K562 (cell line): ENCODE results near the gene ZNF488. TPM values are rescaled to one million over a fixed set of nuclear protein-coding genes. Genes with fewer than 3 reads are reported as not detected.

Experiments used
- ATAC-seq: fragments of 200-7000 bp; cut with Tn5 transposase; 3 replicates; pipeline ENCODE4 v1.9.1; 2020; ENCODE audit warnings: moderate library complexity
- BruUV-seq: library from RNA; stranded (reverse); fragments of 400-500 nt; replicated peaks from 2 replicates; lab custom pipeline; 2021; lab: Mats Ljungman, UMichigan
- CTCF ChIA-PET: fragments of 300-600 bp; formaldehyde crosslinking; extraction: SDS; loops from one replicate; lab custom pipeline; 2021; ENCODE audit warnings: low intra/inter-chr PET ratio; lab: Yijun Ruan, JAX
- POLR2A ChIA-PET: fragments of 300-600, 350-650 bp; sonication (Branson Sonifier 250); formaldehyde crosslinking; extraction: SDS; loops from one replicate; lab custom pipeline; 2021; ENCODE audit warnings: antibody characterized with exemption, inconsistent platforms; lab: Yijun Ruan, JAX
- DNase-seq, 4 experiments: peaks; one replicate each; pipeline versions ENCODE4 v3.0.0 to v3.0.0-alpha.2; 2011 to 2018; ENCODE audit warnings: low spot score in 3 of 4, mixed read lengths in 3 of 4; ENCODE audit errors: extremely low read depth in 1 of 4
- FAIRE-seq: peaks from 2 replicates; lab custom pipeline; 2011; peaks lifted over from hg19 to GRCh38; lab: Jason Lieb, UNC
- H2AFZ ChIP-seq: 2 replicates; pipeline ENCODE4 v1.6.0; 2011; ENCODE audit warnings: low read depth, low read length, control low read depth, inconsistent platforms
- H3K27ac ChIP-seq: fragments of 200-600 bp; 3 replicates; pipeline ENCODE4 v1.8.0; 2011; ENCODE audit warnings: low read depth, mild to moderate bottlenecking, control low read depth, inconsistent platforms, low read length, moderate library complexity, mixed read lengths; ENCODE audit errors: extremely low read depth
- H3K27me3 ChIP-seq, 2 experiments: fragments of 300-600 bp in 1 of 2; 2 replicates in 1 of 2; 3 replicates in 1 of 2; pipeline versions ENCODE4 v1.6.0 to v1.8.0; 2011; ENCODE audit warnings: inconsistent platforms in 2 of 2, low read length in 2 of 2, mild to moderate bottlenecking in 1 of 2, mixed read lengths in 1 of 2, moderate library complexity in 1 of 2; ENCODE audit not compliant: control insufficient read depth in 2 of 2, insufficient read depth in 2 of 2
- H3K36me3 ChIP-seq: fragments of 300-600 bp; 3 replicates; pipeline ENCODE4 v1.8.0; 2011; ENCODE audit warnings: mild to moderate bottlenecking, low read length, inconsistent platforms; ENCODE audit not compliant: control insufficient read depth, insufficient read depth
- H3K4me1 ChIP-seq, 2 experiments: fragments of 200-600 bp in 1 of 2; replicated peaks in 1 of 2; 2 replicates in 1 of 2; 3 replicates in 1 of 2; pipeline versions ENCODE4 v1.5.1 to v1.8.0; 2011; ENCODE audit warnings: inconsistent platforms in 2 of 2, low read length in 2 of 2, mild to moderate bottlenecking in 1 of 2, mixed read lengths in 1 of 2, moderate library complexity in 1 of 2; ENCODE audit not compliant: control insufficient read depth in 2 of 2, insufficient read depth in 2 of 2
- H3K4me2 ChIP-seq: 2 replicates; pipeline ENCODE4 v1.6.1; 2011; ENCODE audit warnings: low read length, control low read depth, inconsistent platforms, mixed read lengths; ENCODE audit not compliant: insufficient read depth
- H3K4me3 ChIP-seq: fragments of 200-600 bp; sonication (generic), shearing (Covaris generic); 2 replicates; pipeline ENCODE4 v1.5.1; 2016; ENCODE audit warnings: control low read depth, inconsistent platforms
- H3K79me2 ChIP-seq: fragments of 200-600 bp; 3 replicates; pipeline ENCODE4 v1.8.0; 2011; ENCODE audit warnings: low read length, inconsistent platforms; ENCODE audit not compliant: control insufficient read depth, insufficient read depth
- H3K9ac ChIP-seq, 2 experiments: 2 replicates each; pipeline versions ENCODE4 v1.6.0 to v1.6.1; 2011; ENCODE audit warnings: low read depth in 2 of 2, low read length in 2 of 2, control low read depth in 1 of 2, inconsistent platforms in 1 of 2, mild to moderate bottlenecking in 1 of 2, mixed read lengths in 1 of 2; ENCODE audit not compliant: insufficient read depth in 1 of 2
- H3K9me1 ChIP-seq: one replicate; pipeline ENCODE4 v1.6.0; 2011; ENCODE audit warnings: inconsistent platforms, mild to moderate bottlenecking, low read length, moderate library complexity; ENCODE audit not compliant: control insufficient read depth, insufficient read depth
- H3K9me3 ChIP-seq: replicated peaks from 2 replicates; pipeline ENCODE4 v1.5.1; 2011; ENCODE audit warnings: low read depth, low read length, inconsistent platforms; ENCODE audit not compliant: control insufficient read depth, insufficient read depth
- H4K20me1 ChIP-seq: replicated peaks from 2 replicates; pipeline ENCODE4 v1.6.1; 2011; ENCODE audit warnings: low read length, inconsistent platforms, mixed read lengths; ENCODE audit not compliant: control insufficient read depth, insufficient read depth
- BRF1 ChIP-seq: IDR thresholded peaks from 3 replicates; pipeline ENCODE4 v1.6.1; 2011; ENCODE audit warnings: borderline replicate concordance, mild to moderate bottlenecking; ENCODE audit not compliant: insufficient read length; ENCODE audit errors: extremely low read depth
- CBX2 ChIP-seq: fragments of 200-600 bp; sonication (generic); IDR thresholded peaks from one replicate; pipeline ENCODE4 v1.6.1; 2012; ENCODE audit warnings: mild to moderate bottlenecking, low read length, inconsistent platforms; ENCODE audit not compliant: insufficient read depth, poor library complexity, severe bottlenecking
- FUS ChIP-seq: fragments of 200-400 bp; formaldehyde crosslinking; optimal IDR thresholded peaks from 2 replicates; pipeline ENCODE3; 2017; ENCODE audit warnings: low read depth, low read length
- NFRKB ChIP-seq: fragments of 450-650 bp; IDR thresholded peaks from 2 replicates; pipeline ENCODE4 v1.6.1; 2016; ENCODE audit warnings: low read depth
- STAT5A ChIP-seq: IDR thresholded peaks from 2 replicates; pipeline ENCODE4 v1.6.1; 2012; ENCODE audit warnings: low read length, inconsistent platforms, borderline replicate concordance
- ZNF316 ChIP-seq: fragments of 450-650 bp; IDR thresholded peaks from 2 replicates; pipeline ENCODE4 v1.6.1; 2016
- WGBS: fragments of 100-300 bp; shearing (Covaris generic); methylation state at CpG from one replicate; pipeline ENCODE4 v1.1.6; 2016; ENCODE audit warnings: low coverage, mixed read lengths; ENCODE audit not compliant: insufficient coverage; ENCODE audit errors: missing lambda C conversion rate; 5-methylcytosine and 5-hydroxymethylcytosine counted together
- in situ Hi-C: fragments of 300-500 bp; cut with MboI; formaldehyde crosslinking; loops from 4 replicates; pipeline ENCODE4 v1.15.0; 2018; ENCODE audit warnings: inconsistent platforms, mixed read lengths
- intact Hi-C: fragments of 100-400 bp; cut with micrococcal nuclease; formaldehyde crosslinking; loops from 2 replicates; pipeline ENCODE4 v1.14.2; 2022
- polyA plus RNA-seq, 8 experiments: library from polyadenylated mRNA; depleted of rRNA in 4 of 8; stranded (reverse) in 5 of 8; unstranded in 3 of 8; fragments of >200 nt; fragmentation: Nextera tagmentation in 2 of 8; fragmentation: Illumina TruSeq in 1 of 8; extraction: Ambion mirVana in 2 of 8; extraction: Trizol in 1 of 8; gene quantifications; 2 replicates each; pipeline versions ENCODE4 v1.2.1 to v1.2.3, GENCODE V29; 2011 to 2014; ENCODE audit warnings: inconsistent platforms in 1 of 8, missing spikeins in 1 of 8
- total RNA-seq, 7 experiments: library from RNA; depleted of rRNA in 6 of 7; stranded (reverse); fragments of >200 nt in 6 of 7; fragmentation: Illumina TruSeq in 2 of 7; extraction: Trizol in 2 of 7; gene quantifications; 2 replicates each; pipeline versions ENCODE4 v1.2.1 to v1.2.3, GENCODE V29; 2011 to 2021; ENCODE audit warnings: low replicate concordance in 1 of 7

ZNF488 gene
- total and polyA plus RNA-seq, 9 of the 15 experiments (the other 6 are each of a cell fraction or from before 2014, with no cell fraction given): 0.03 to 0.09 (median 0.05) TPM; not detected in 3

DNA sequence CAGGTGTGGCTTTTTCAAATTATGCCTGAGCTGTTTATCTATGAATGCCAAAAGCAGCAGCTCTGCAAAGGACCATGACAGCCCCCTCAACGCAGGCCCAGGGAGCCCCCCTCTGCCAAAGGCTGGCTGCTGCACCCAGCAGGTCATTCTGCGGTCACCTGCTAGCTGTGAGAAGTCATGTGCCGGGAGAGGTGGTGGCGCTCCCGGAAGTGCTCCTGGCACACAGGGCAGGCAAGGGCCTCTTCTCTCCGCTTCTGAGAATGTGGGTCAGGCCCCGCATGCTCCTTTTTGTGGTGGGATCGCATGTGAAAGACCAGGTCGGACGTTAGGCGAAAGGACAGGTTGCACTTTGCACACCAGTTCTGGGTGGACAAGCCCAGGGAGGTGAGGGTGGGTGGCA, 16.4 kb downstream of the ZNF488 start (continued):
- TF ChIP-seq BRF1 (no peak), STAT5A (no peak)

DNA sequence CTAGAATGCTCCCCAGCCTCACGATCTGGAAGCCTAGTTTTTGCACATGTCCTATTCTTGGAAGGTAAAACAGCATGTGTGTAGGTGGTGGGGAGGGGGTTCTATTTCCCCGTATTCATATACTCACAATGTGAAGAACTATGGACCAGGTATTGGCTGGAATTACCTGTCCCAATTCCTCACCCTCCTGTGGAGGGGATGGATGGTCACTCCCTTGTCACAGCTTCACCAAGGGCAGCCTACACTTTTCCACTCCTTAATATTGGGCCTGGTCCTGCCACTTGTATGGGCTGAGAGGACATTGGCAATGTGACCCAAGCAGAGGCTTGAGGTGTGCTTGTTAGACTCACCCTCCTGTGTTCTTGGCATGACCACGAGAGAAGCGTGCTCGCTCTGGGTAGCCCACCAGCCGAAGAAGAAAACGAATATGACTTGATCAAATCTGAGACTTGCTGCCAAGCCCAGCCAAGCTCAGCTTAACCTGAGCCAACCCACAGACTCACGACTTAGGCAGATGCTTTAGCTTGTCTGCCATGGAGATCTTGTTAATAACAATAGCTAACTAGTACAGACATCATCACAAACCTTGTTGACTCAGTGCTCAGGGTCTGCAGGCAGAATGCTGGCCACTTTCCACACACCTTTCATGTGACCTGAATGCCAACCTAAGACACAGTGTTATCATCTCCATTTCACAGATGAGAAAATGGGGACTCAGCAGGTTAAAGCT, 17.2 kb downstream of the ZNF488 start:
- DNase-seq (no peak), FAIRE-seq (no peak), ATAC-seq (no peak)
- ChIA-PET POLR2A (interaction anchor here (1.4 kb wide), 1 partner anchor 13 kb away, joined by 4 read pairs; no protein-coding TSS in a partner anchor), CTCF (no interaction called here)
- 0 out of 2 replicates have a peak, but pooled peaks have one; percentile 11 for TF ChIP-seq ZNF316
- no peak for TF ChIP-seq NFRKB
- TF ChIP-seq CBX2: no peak
- TF ChIP-seq FUS: no peak
- H3K4me1 ChIP-seq: peaks cover 0 to 2% of the 10 kb centered on the region in 2 experiments; a peak in 1 of 5 replicates
- no peak overlapping the region for H3K4me3 ChIP-seq
- in situ Hi-C loops: no loop called here
- H3K9me1 ChIP-seq: no peaks in the 10 kb centered on the region
- H3K4me2 ChIP-seq: no peak overlapping the region
- intact Hi-C loops: no loop called here
- H4K20me1 ChIP-seq: peaks cover 5% of the 10 kb centered on the region
- H3K9me3 ChIP-seq: no peaks in the 10 kb centered on the region
- no peak overlapping the region for H3K9ac ChIP-seq
- no peak overlapping the region for H2AFZ ChIP-seq
- 1% methylated on average over 8 of the region's 8 CpGs for WGBS
- H3K79me2 ChIP-seq: no peaks in the 10 kb centered on the region
- no TSS peak for BruUV-seq
- H3K27ac ChIP-seq: no peak overlapping the region
- peaks cover 54 to 81% of the 10 kb centered on the region in 2 experiments for H3K27me3 ChIP-seq
- no peaks in the 10 kb centered on the region for H3K36me3 ChIP-seq
